Small intestine (tissue), 7 donors: ENCODE measurements around the gene TMEM260. TPM values are rescaled to one million over a fixed set of nuclear protein-coding genes. Genes with fewer than 3 reads are reported as not detected.
A peak's percentile ranks its signal among the peaks of the same experiment; 100 is the strongest.
"Not testable (repeated sequence)": the region's sequence is repeated elsewhere in the genome, so short reads cannot be mapped to it uniquely, and the experiment has no call there.

Source experiments
- DNase-seq, 2 donors: peaks; one replicate each; pipeline versions ENCODE4 v3.0.0 to v3.0.0-alpha.2; 2013
- FAIRE-seq: peaks from 2 replicates; lab custom pipeline; 2012; peaks lifted over from hg19 to GRCh38; lab: Jason Lieb, UNC
- H3K27ac ChIP-seq, 3 donors: one replicate each; pipeline ENCODE4 v1.5.1; 2013; ENCODE audit warnings: low read length in 2 of 3, mild to moderate bottlenecking in 2 of 3, control low read depth in 1 of 3, inconsistent platforms in 1 of 3, low read depth in 1 of 3, moderate library complexity in 1 of 3
- H3K27me3 ChIP-seq, 3 donors: one replicate each; pipeline ENCODE4 v1.6.1; 2013; ENCODE audit warnings: low read length in 3 of 3, inconsistent platforms in 1 of 3; ENCODE audit not compliant: control insufficient read depth in 3 of 3, insufficient read depth in 3 of 3
- H3K36me3 ChIP-seq, 3 donors: one replicate each; pipeline ENCODE4 v1.6.1; 2013; ENCODE audit warnings: low read length in 3 of 3, inconsistent platforms in 1 of 3, low read depth in 1 of 3, mild to moderate bottlenecking in 1 of 3, moderate library complexity in 1 of 3; ENCODE audit not compliant: control insufficient read depth in 3 of 3, insufficient read depth in 2 of 3
- H3K4me1 ChIP-seq, 3 donors: one replicate each; pipeline ENCODE4 v1.6.1; 2013; ENCODE audit warnings: low read length in 2 of 3, inconsistent platforms in 1 of 3, low read depth in 1 of 3, mild to moderate bottlenecking in 1 of 3, moderate library complexity in 1 of 3; ENCODE audit not compliant: control insufficient read depth in 3 of 3, insufficient read depth in 2 of 3
- H3K4me3 ChIP-seq, 3 donors: one replicate each; pipeline ENCODE4 v1.5.1; 2013; ENCODE audit warnings: low read length in 3 of 3, control low read depth in 1 of 3, inconsistent platforms in 1 of 3, low read depth in 1 of 3, mild to moderate bottlenecking in 1 of 3, moderate library complexity in 1 of 3
- H3K9me3 ChIP-seq, 2 donors: one replicate each; pipeline ENCODE4 v1.6.1; 2013; ENCODE audit warnings: low read depth in 1 of 2, low read length in 1 of 2; ENCODE audit not compliant: control insufficient read depth in 2 of 2, insufficient read depth in 1 of 2
- WGBS, 3 donors: extraction: QIAGEN DNeasy Blood & Tissue Kit; methylation state at CpG; one replicate each; pipeline ENCODE4 v1.1.7; 2013; 5-methylcytosine and 5-hydroxymethylcytosine counted together
- polyA plus RNA-seq, 4 donors: library from polyadenylated mRNA; stranded (reverse) in 3 of 4; unstranded in 1 of 4; fragments of 200-250 nt in 3 of 4; fragments of 120-200 nt in 1 of 4; gene quantifications; one replicate each; pipeline versions ENCODE4 v1.2.1 to v1.2.3, GENCODE V29; 2013
- donor health status: healthy with polysubstance abuse.
- donor health status: control.
- donor health status: control.
- donor health status: Bipolar disorder and iron deficiency.
- donor health status: healthy.

Gene TMEM260
- polyA plus RNA-seq, 4 donors = 7.6 to 24.6 (median 9.0) TPM

GRCh38 chr14:56611663-56612062 lies 32.1 kb downstream of the TMEM260 start:
- H3K27ac ChIP-seq, DNase-seq, H3K27me3 ChIP-seq, H3K9me3 ChIP-seq, H3K4me3 ChIP-seq, H3K36me3 ChIP-seq, FAIRE-seq, H3K4me1 ChIP-seq: not testable (repeated sequence)
- 97 to 98% (median 98%) methylated on average over 2 of the region's 2 CpGs for WGBS, 3 donors

GRCh38 chr14:56617084-56617483 lies 37.5 kb downstream of the TMEM260 start:
- Histone ChIP-seq H3K36me3 (peaks cover 0 to 12% (median 6%) of the 10 kb centered on the region in 3 donors), H3K27ac (no peak overlapping the region), H3K4me3 (no peak overlapping the region), H3K27me3 (no peaks in the 10 kb centered on the region), H3K9me3 (no peaks in the 10 kb centered on the region), H3K4me1 (no peaks in the 10 kb centered on the region)
- no peak for DNase-seq
- no peak for FAIRE-seq

GRCh38 chr14:56630707-56631106 lies 51.1 kb downstream of the TMEM260 start:
- FAIRE-seq = no peak
- no peak overlapping the region for H3K4me3 ChIP-seq
- peaks cover under 1 to 23% (median 9%) of the 10 kb centered on the region in 3 donors for H3K36me3 ChIP-seq
- no peak for DNase-seq
- peaks cover 0 to 11% of the 10 kb centered on the region in 2 donors for H3K9me3 ChIP-seq
- no peaks in the 10 kb centered on the region for H3K27me3 ChIP-seq
- 92 to 96% (median 93%) methylated on average over 3 of the region's 3 CpGs for WGBS, 3 donors
- no peaks in the 10 kb centered on the region for H3K4me1 ChIP-seq
- no peak overlapping the region for H3K27ac ChIP-seq

- no peak for DNase-seq
- Histone ChIP-seq H3K36me3 (peaks cover 2 to 24% (median 13%) of the 10 kb centered on the region in 3 donors), H3K4me3 (no peak overlapping the region), H3K9me3 (peaks cover 0 to 11% of the 10 kb centered on the region in 2 donors), H3K4me1 (no peaks in the 10 kb centered on the region), H3K27me3 (no peaks in the 10 kb centered on the region), H3K27ac (no peak overlapping the region)
- 94 to 100% (median 96%) methylated on average over 2 of the region's 2 CpGs for WGBS, 3 donors
- FAIRE-seq = no peak
Measured at GRCh38 chr14:56632195-56632594, 52.6 kb downstream of the TMEM260 start.

GRCh38 chr14:56633544-56633943 lies 53.9 kb downstream of the TMEM260 start:
- no peak overlapping the region for H3K4me3 ChIP-seq
- peaks cover 9 to 32% (median 25%) of the 10 kb centered on the region in 3 donors for H3K36me3 ChIP-seq
- peaks cover 0 to 15% of the 10 kb centered on the region in 2 donors for H3K9me3 ChIP-seq
- no peaks in the 10 kb centered on the region for H3K27me3 ChIP-seq
- FAIRE-seq (no peak), DNase-seq (no peak)
- WGBS, 3 donors = 86 to 100% (median 97%) methylated on average over 1 of the region's 1 CpG
- H3K27ac ChIP-seq = no peak overlapping the region
- H3K4me1 ChIP-seq = no peaks in the 10 kb centered on the region

GRCh38 chr14:56635041-56635440 lies 55.4 kb downstream of the TMEM260 start:
- DNase-seq (peak in 1 of 2 donors; percentile 14), FAIRE-seq (no peak)
- Histone ChIP-seq H3K4me3 (no peak overlapping the region), H3K27me3 (no peaks in the 10 kb centered on the region), H3K36me3 (peaks cover 14 to 35% (median 28%) of the 10 kb centered on the region in 3 donors), H3K27ac (no peak overlapping the region), H3K9me3 (peaks cover 0 to 18% of the 10 kb centered on the region in 2 donors), H3K4me1 (no peaks in the 10 kb centered on the region)
- 77 to 95% (median 93%) methylated on average over 2 of the region's 2 CpGs for whole genome bisulfite sequencing, 3 donors

- DNase-seq = no peak
- Histone ChIP-seq H3K36me3 (peaks cover 0 to 10% (median 5%) of the 10 kb centered on the region in 3 donors), H3K4me3 (no peak overlapping the region), H3K27me3 (no peaks in the 10 kb centered on the region), H3K9me3 (no peaks in the 10 kb centered on the region), H3K27ac (no peak overlapping the region), H3K4me1 (no peaks in the 10 kb centered on the region)
- 94 to 97% (median 96%) methylated on average over 2 of the region's 2 CpGs for WGBS, 3 donors
- no peak for FAIRE-seq
Measured at GRCh38 chr14:56647493-56647892, 67.9 kb downstream of the TMEM260 start.

GRCh38 chr14:56648508-56649301 lies 69.1 kb downstream of the TMEM260 start:
- no peak for DNase-seq
- FAIRE-seq = no peak
- Histone ChIP-seq H3K27me3 (no peaks in the 10 kb centered on the region), H3K4me3 (no peak overlapping the region), H3K27ac (no peak overlapping the region), H3K4me1 (no peaks in the 10 kb centered on the region), H3K9me3 (no peaks in the 10 kb centered on the region), H3K36me3 (peaks cover 0 to 10% (median 5%) of the 10 kb centered on the region in 3 donors)
- 90 to 94% (median 92%) methylated on average over 6 of the region's 6 CpGs for WGBS, 3 donors
